PC-9 (cell line): ENCODE results near the gene RNF130. TPM values are rescaled to one million over a fixed set of nuclear protein-coding genes. Genes with fewer than 3 reads are reported as not detected.

Experiments used
- BruUV-seq: library from RNA; stranded (reverse); fragments of 400-500 nt; replicated peaks from 2 replicates; lab custom pipeline; 2021; lab: Mats Ljungman, UMichigan
- CTCF ChIA-PET: fragments of 300-600 bp; sonication (Branson Sonifier 250); formaldehyde crosslinking; loops from one replicate; lab custom pipeline; 2022; ENCODE audit warnings: antibody characterized with exemption; lab: Charles Lee
- POLR2A ChIA-PET: fragments of 300-600 bp; sonication (Branson Sonifier 250); formaldehyde crosslinking; loops from one replicate; lab custom pipeline; 2022; ENCODE audit warnings: antibody characterized with exemption; ENCODE audit not compliant: unreplicated experiment; lab: Charles Lee
- DNase-seq, 2 experiments: peaks; one replicate each; pipeline versions ENCODE4 v3.0.0 to v3.0.0-alpha.2; 2015 to 2022; ENCODE audit warnings: mixed read lengths in 1 of 2
- H2AFZ ChIP-seq: fragments of 200-600 bp; sonication (generic); 2 replicates; pipeline ENCODE4 v1.8.1; 2017; ENCODE audit warnings: antibody characterized with exemption
- H3F3A ChIP-seq: fragments of 200-600 bp; sonication (generic); 2 replicates; pipeline ENCODE4 v1.8.1; 2017; ENCODE audit warnings: antibody characterized with exemption, mild to moderate bottlenecking, low read depth; ENCODE audit not compliant: insufficient read depth
- H3K27ac ChIP-seq: fragments of 200-600 bp; sonication (generic); 2 replicates; pipeline ENCODE4 v1.6.1; 2016; ENCODE audit warnings: mixed run types
- H3K27me3 ChIP-seq: fragments of 200-600 bp; sonication (generic); 2 replicates; pipeline ENCODE4 v1.6.1; 2016; ENCODE audit warnings: low read depth, mixed run types; ENCODE audit not compliant: insufficient read depth
- H3K36me3 ChIP-seq: fragments of 200-600 bp; sonication (generic); 2 replicates; pipeline ENCODE4 v1.6.1; 2016; ENCODE audit warnings: low read depth, mixed run types
- H3K4me1 ChIP-seq: fragments of 200-600 bp; sonication (generic); replicated peaks from 2 replicates; pipeline ENCODE4 v1.6.1; 2016; ENCODE audit warnings: mixed run types; ENCODE audit not compliant: insufficient read depth
- H3K4me2 ChIP-seq: fragments of 200-600 bp; sonication (generic); 2 replicates; pipeline ENCODE4 v1.6.1; 2017; ENCODE audit warnings: mixed run types
- H3K4me3 ChIP-seq: fragments of 200-600 bp; sonication (generic); 2 replicates; pipeline ENCODE4 v1.6.1; 2016; ENCODE audit warnings: mixed run types
- H3K79me2 ChIP-seq: fragments of 200-600 bp; sonication (generic); 2 replicates; pipeline ENCODE4 v1.6.1; 2017; ENCODE audit warnings: low read depth, mixed run types
- H3K9me2 ChIP-seq: fragments of 200-600 bp; sonication (generic); 2 replicates; pipeline ENCODE4 v1.8.1; 2017; ENCODE audit warnings: mild to moderate bottlenecking; ENCODE audit not compliant: insufficient read depth
- H3K9me3 ChIP-seq: fragments of 200-600 bp; sonication (generic); 2 replicates; pipeline ENCODE4 v1.8.1; 2016; ENCODE audit warnings: low read depth; ENCODE audit not compliant: insufficient read depth
- H4K20me1 ChIP-seq: fragments of 200-600 bp; sonication (generic); 2 replicates; pipeline ENCODE4 v1.8.1; 2017; ENCODE audit not compliant: insufficient read depth
- CTCF ChIP-seq: fragments of 200-600 bp; sonication (generic); conservative IDR thresholded peaks from 2 replicates; pipeline ENCODE4 v1.6.1; 2017; ENCODE audit warnings: mixed run types, antibody characterized with exemption, mild to moderate bottlenecking, moderate library complexity
- EZH2 ChIP-seq: fragments of 200-600 bp; sonication (generic); IDR thresholded peaks from 2 replicates; pipeline ENCODE4 v1.8.0; 2017; ENCODE audit warnings: antibody characterized with exemption, low read depth
- intact Hi-C: fragments of 100-400 bp; cut with micrococcal nuclease; formaldehyde crosslinking; loops from one replicate; pipeline ENCODE4 v1.10.0; 2022; ENCODE audit not compliant: unreplicated experiment
- total RNA-seq: library from RNA; stranded (reverse); gene quantifications from 2 replicates; pipeline ENCODE4 v1.2.3, GENCODE V29; 2021

The RNF130 gene
- total RNA-seq, 1 experiment from 2014 or later: 49.6 TPM

GRCh38 chr5:180109920-180110319 lies 38.4 kb upstream of the RNF130 start:
- no peaks in the 10 kb centered on the region for H3K79me2 ChIP-seq
- no peak overlapping the region for H3K4me3 ChIP-seq
- no peak for DNase-seq
- CTCF ChIA-PET: no interaction called here
- no peaks in the 10 kb centered on the region for H3F3A ChIP-seq
- intact Hi-C loops: no loop called here
- no peak for TF ChIP-seq EZH2
- TF ChIP-seq CTCF: no peak
- H3K27me3 ChIP-seq: no peaks in the 10 kb centered on the region
- H3K4me2 ChIP-seq: no peak overlapping the region
- H3K27ac ChIP-seq: no peak overlapping the region
- no peaks in the 10 kb centered on the region for H4K20me1 ChIP-seq
- no peaks in the 10 kb centered on the region for H3K4me1 ChIP-seq
- peaks cover 18% of the 10 kb centered on the region for H3K9me3 ChIP-seq
- no peak overlapping the region for H2AFZ ChIP-seq
- no TSS peak for BruUV-seq
- no peaks in the 10 kb centered on the region for H3K36me3 ChIP-seq
- POLR2A ChIA-PET: no interaction called here
- no peaks in the 10 kb centered on the region for H3K9me2 ChIP-seq

GRCh38 chr5:180107005-180107404 lies 35.4 kb upstream of the RNF130 start:
- intact Hi-C loops: no loop called here
- BruUV-seq: no TSS peak
- POLR2A ChIA-PET: no interaction called here

GRCh38 chr5:180105827-180106312 lies 34.3 kb upstream of the RNF130 start:
- intact Hi-C loops: no loop called here
- CTCF ChIA-PET: no interaction called here
- Histone ChIP-seq H3K9me3 (peaks cover 18% of the 10 kb centered on the region), H3F3A (no peaks in the 10 kb centered on the region), H3K27ac (no peak overlapping the region), H3K36me3 (no peaks in the 10 kb centered on the region), H3K79me2 (no peaks in the 10 kb centered on the region), H2AFZ (no peak overlapping the region; the same call in 1 of the 2 replicates), H3K27me3 (peaks cover 24% of the 10 kb centered on the region; the same call in 1 of the 2 replicates), H3K9me2 (no peaks in the 10 kb centered on the region), H3K4me3 (no peak overlapping the region), H3K4me1 (no peaks in the 10 kb centered on the region), H4K20me1 (no peaks in the 10 kb centered on the region), H3K4me2 (no peak overlapping the region)
- POLR2A ChIA-PET: no interaction called here
- BruUV-seq: no TSS peak
- TF ChIP-seq EZH2 (no peak), CTCF (no peak)
- DNase-seq: no peak

More at GRCh38 chr5:180107005-180107404, 35.4 kb upstream of the RNF130 start:
- peaks cover 17% of the 10 kb centered on the region; the same call in 1 of the 2 replicates for H3K27me3 ChIP-seq
- no peaks in the 10 kb centered on the region for H3K9me2 ChIP-seq
- no peaks in the 10 kb centered on the region for H3K4me1 ChIP-seq
- H3K9me3 ChIP-seq: peaks cover 18% of the 10 kb centered on the region
- no peaks in the 10 kb centered on the region for H3K79me2 ChIP-seq
- H2AFZ ChIP-seq: no peak overlapping the region
- H3K36me3 ChIP-seq: no peaks in the 10 kb centered on the region
- CTCF ChIA-PET: no interaction called here
- TF ChIP-seq EZH2 (no peak), CTCF (no peak)
- no peak overlapping the region for H3K4me3 ChIP-seq
- H4K20me1 ChIP-seq: no peaks in the 10 kb centered on the region
- H3K4me2 ChIP-seq: no peak overlapping the region
- DNase-seq: no peak
- H3K27ac ChIP-seq: no peak overlapping the region
- H3F3A ChIP-seq: no peaks in the 10 kb centered on the region
